Activated T-helper 1 cell treated with Interleukin-2 at 50 U/mL for 16 hours (primary cell): Measurements from ENCODE around the gene PCSK7.

Source experiments
- DNase-seq: peaks from one replicate; pipeline ENCODE4 v3.0.0-alpha.2; 2020; ENCODE audit warnings: low read depth

The PCSK7 gene

GRCh38 chr11:117230999-117231841 is 653 bp downstream of the PCSK7 start:
- no peak for DNase-seq

- no peak for DNase-seq
Measured at GRCh38 chr11:117230286-117230961, 1.4 kb downstream of the PCSK7 start.

GRCh38 chr11:117229931-117230285 is 2.0 kb downstream of the PCSK7 start:
- DNase-seq: no peak

GRCh38 chr11:117229411-117229810 is 2.5 kb downstream of the PCSK7 start:
- DNase-seq: no peak

GRCh38 chr11:117228091-117228490 is 3.8 kb downstream of the PCSK7 start:
- DNase-seq: no peak

- no peak for DNase-seq
Measured at GRCh38 chr11:117226388-117227385, 5.2 kb downstream of the PCSK7 start.

- DNase-seq: no peak
Measured at GRCh38 chr11:117225553-117226170, 6.2 kb downstream of the PCSK7 start.

- DNase-seq: no peak
Measured at GRCh38 chr11:117223741-117224689, 7.9 kb downstream of the PCSK7 start.

GRCh38 chr11:117222991-117223740 is 8.7 kb downstream of the PCSK7 start:
- no peak for DNase-seq

GRCh38 chr11:117221775-117222517 is 9.9 kb downstream of the PCSK7 start:
- no peak for DNase-seq

GRCh38 chr11:117220999-117221774 is 10.7 kb downstream of the PCSK7 start:
- no peak for DNase-seq

GRCh38 chr11:117220568-117220967 is 11.3 kb downstream of the PCSK7 start:
- DNase-seq: no peak

GRCh38 chr11:117219995-117220394 is 11.9 kb downstream of the PCSK7 start:
- no peak for DNase-seq

- DNase-seq: no peak
Measured at GRCh38 chr11:117219455-117219854, 12.4 kb downstream of the PCSK7 start.

- no peak for DNase-seq
Measured at GRCh38 chr11:117219001-117219400, 12.9 kb downstream of the PCSK7 start.

GRCh38 chr11:117218133-117218915 is 13.5 kb downstream of the PCSK7 start:
- DNase-seq: no peak
